ENCODE data around the gene RGS8. TPM values are rescaled to one million over a fixed set of nuclear protein-coding genes. Genes with fewer than 3 reads are reported as not detected.

The RGS8 gene
- polyA plus RNA-seq, 1 experiment: not detected

DNA sequence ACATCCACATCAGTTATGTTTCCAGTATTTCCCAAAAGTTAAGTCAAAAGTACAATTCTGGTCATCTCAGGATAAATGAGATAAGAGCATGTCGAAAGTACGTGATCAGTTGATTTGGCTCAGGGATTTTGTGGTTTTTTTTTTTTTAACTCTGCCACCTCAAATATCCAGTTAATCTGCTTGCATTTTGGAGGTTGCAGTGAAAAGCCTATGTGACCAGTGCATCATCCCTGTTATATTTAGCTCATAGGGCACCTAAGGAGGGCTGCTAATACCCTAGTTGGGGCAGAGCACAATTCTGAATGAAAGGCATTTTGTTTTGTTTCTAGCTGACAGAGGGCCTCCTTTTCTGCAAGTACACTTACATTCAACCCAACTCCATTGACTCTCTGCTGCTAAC, 48.5 kb downstream of the RGS8 start:
- POLR2A ChIA-PET: no interaction called here
- no peak overlapping the region for H3K4me3 ChIP-seq (ENCODE audit: low read depth, low read length)
- H3K27ac ChIP-seq (ENCODE audit: low read depth, low read length): no peak overlapping the region
- TF ChIP-seq, protein P1, sequence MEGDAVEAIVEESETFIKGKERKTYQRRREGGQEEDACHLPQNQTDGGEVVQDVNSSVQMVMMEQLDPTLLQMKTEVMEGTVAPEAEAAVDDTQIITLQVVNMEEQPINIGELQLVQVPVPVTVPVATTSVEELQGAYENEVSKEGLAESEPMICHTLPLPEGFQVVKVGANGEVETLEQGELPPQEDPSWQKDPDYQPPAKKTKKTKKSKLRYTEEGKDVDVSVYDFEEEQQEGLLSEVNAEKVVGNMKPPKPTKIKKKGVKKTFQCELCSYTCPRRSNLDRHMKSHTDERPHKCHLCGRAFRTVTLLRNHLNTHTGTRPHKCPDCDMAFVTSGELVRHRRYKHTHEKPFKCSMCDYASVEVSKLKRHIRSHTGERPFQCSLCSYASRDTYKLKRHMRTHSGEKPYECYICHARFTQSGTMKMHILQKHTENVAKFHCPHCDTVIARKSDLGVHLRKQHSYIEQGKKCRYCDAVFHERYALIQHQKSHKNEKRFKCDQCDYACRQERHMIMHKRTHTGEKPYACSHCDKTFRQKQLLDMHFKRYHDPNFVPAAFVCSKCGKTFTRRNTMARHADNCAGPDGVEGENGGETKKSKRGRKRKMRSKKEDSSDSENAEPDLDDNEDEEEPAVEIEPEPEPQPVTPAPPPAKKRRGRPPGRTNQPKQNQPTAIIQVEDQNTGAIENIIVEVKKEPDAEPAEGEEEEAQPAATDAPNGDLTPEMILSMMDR (IDR thresholded peaks at IDR 0.05; ENCODE audit: low read depth, low read length): no peak
- no peaks in the 10 kb centered on the region for H3K9me3 ChIP-seq (ENCODE audit: control insufficient read depth, insufficient read depth, low read length)
- H3K27me3 ChIP-seq (ENCODE audit: control insufficient read depth, insufficient read depth, low read length): peaks cover 4% of the 10 kb centered on the region
- CTCF ChIA-PET: no interaction called here
- no peak for DNase-seq (ENCODE audit: low read depth, low spot score)

Other genes starting within 250 kb of the RGS8 start
- not detected in 2 replicates for gene RGSL1, start 234.4 kb downstream of the RGS8 start, polyA plus RNA-seq (2011; rRNA removed)
- 4.9 and 6.2 TPM in 2 replicates for gene RNASEL, start 95.3 kb downstream of the RGS8 start, polyA plus RNA-seq (2011; rRNA removed)
- gene RGS16, start 80.2 kb downstream of the RGS8 start, polyA plus RNA-seq (2011; rRNA removed): 0.10 and 0.11 TPM in 2 replicates
- gene NPL, start 105.2 kb upstream of the RGS8 start, polyA plus RNA-seq (2011; rRNA removed): 0.48 and 0.55 TPM in 2 replicates
- gene DHX9, start 154.8 kb upstream of the RGS8 start, polyA plus RNA-seq (2011; rRNA removed): 159 and 191 TPM in 2 replicates